CD4-positive, alpha-beta T cell (primary cell): ENCODE data around the gene IQCM. TPM values are rescaled to one million over a fixed set of nuclear protein-coding genes. Genes with fewer than 3 reads are reported as not detected.

Source experiments
- ATAC-seq: fragments of 200-7000 bp; cut with Tn5 transposase; one replicate; pipeline ENCODE4 v1.10.0; 2022; ENCODE audit warnings: mild to moderate bottlenecking; ENCODE audit not compliant: poor library complexity
- CTCF ChIA-PET: fragments of 350-600 bp; sonication (Branson Sonifier 250); formaldehyde crosslinking; loops from one replicate; lab custom pipeline; 2021; ENCODE audit warnings: antibody characterized with exemption, inconsistent platforms; lab: Charles Lee
- POLR2A ChIA-PET: fragments of 350-600 bp; sonication (Branson Sonifier 250); formaldehyde crosslinking; loops from one replicate; lab custom pipeline; 2021; ENCODE audit warnings: antibody characterized with exemption, inconsistent platforms; lab: Charles Lee
- DNase-seq, 14 experiments: peaks; one replicate each; pipeline ENCODE4 v3.0.0-alpha.2; 2013 to 2020; ENCODE audit warnings: mixed read lengths in 2 of 14
- H3K27ac ChIP-seq, 2 donors: one replicate each; pipeline versions ENCODE4 v1.5.1 to v1.7.0; 2013; ENCODE audit warnings: low read length in 2 of 2, low read depth in 1 of 2, mild to moderate bottlenecking in 1 of 2
- H3K27me3 ChIP-seq, 2 experiments: 1 replicate in 1 of 2; 2 replicates in 1 of 2; pipeline versions ENCODE4 v1.6.1 to v1.7.0; 2013; ENCODE audit warnings: low read length in 2 of 2, control low read depth in 1 of 2, mild to moderate bottlenecking in 1 of 2, moderate library complexity in 1 of 2; ENCODE audit not compliant: insufficient read depth in 2 of 2, control insufficient read depth in 1 of 2
- H3K36me3 ChIP-seq: one replicate; pipeline ENCODE4 v1.6.1; 2013; ENCODE audit warnings: low read length, control low read depth; ENCODE audit not compliant: insufficient read depth
- H3K4me1 ChIP-seq: one replicate; pipeline ENCODE4 v1.6.1; 2013; ENCODE audit warnings: low read length, control low read depth; ENCODE audit not compliant: insufficient read depth
- H3K4me3 ChIP-seq: one replicate; pipeline ENCODE4 v1.5.1; 2013; ENCODE audit warnings: mild to moderate bottlenecking, low read length, moderate library complexity
- H3K9me3 ChIP-seq, 2 experiments: 1 replicate in 1 of 2; 2 replicates in 1 of 2; pipeline versions ENCODE4 v1.6.1 to v1.7.0; 2013; ENCODE audit warnings: low read length in 2 of 2, mild to moderate bottlenecking in 2 of 2, control low read depth in 1 of 2, moderate library complexity in 1 of 2; ENCODE audit not compliant: control insufficient read depth in 1 of 2, insufficient read depth in 1 of 2
- H3K27ac Mint-ChIP-seq: one replicate; pipeline ENCODE4 v1.8.0; 2020; ENCODE audit warnings: mixed read lengths
- H3K27me3 Mint-ChIP-seq: one replicate; pipeline ENCODE4 v1.8.0; 2021; ENCODE audit warnings: mixed read lengths
- H3K36me3 Mint-ChIP-seq: one replicate; pipeline ENCODE4 v1.8.0; 2021; ENCODE audit warnings: low read depth, mixed read lengths
- H3K4me1 Mint-ChIP-seq: one replicate; pipeline ENCODE4 v1.8.0; 2021; ENCODE audit warnings: low read depth, mixed read lengths
- H3K4me3 Mint-ChIP-seq: one replicate; pipeline ENCODE4 v1.8.0; 2020; ENCODE audit warnings: mild to moderate bottlenecking, mixed read lengths
- H3K9me3 Mint-ChIP-seq: one replicate; pipeline ENCODE4 v1.8.0; 2020; ENCODE audit warnings: mixed read lengths
- intact Hi-C, 2 experiments: fragments of 100-400 bp; cut with DNase I in 1 of 2; cut with micrococcal nuclease in 1 of 2; formaldehyde crosslinking; loops; one replicate each; pipeline versions ENCODE4 v1.15.1 to v1.9.0; 2023 to 2025; cut with DNase I, micrococcal nuclease
- total RNA-seq, 174 experiments: library from RNA in 2 of 174; stranded (reverse) in 2 of 174; gene quantifications; one replicate each; pipeline ENCODE4 v1.2.3 and lab custom pipeline; 2021 to 2026
- TF ChIP-seq, protein P1 (sequence below): fragments of 200-600 bp; IDR thresholded peaks from one replicate; pipeline ENCODE4 v1.8.0; 2022; ENCODE audit warnings: antibody characterized with exemption, mild to moderate bottlenecking

Gene IQCM
- total RNA-seq, 2 experiments from 2014 or later: not detected

DNA sequence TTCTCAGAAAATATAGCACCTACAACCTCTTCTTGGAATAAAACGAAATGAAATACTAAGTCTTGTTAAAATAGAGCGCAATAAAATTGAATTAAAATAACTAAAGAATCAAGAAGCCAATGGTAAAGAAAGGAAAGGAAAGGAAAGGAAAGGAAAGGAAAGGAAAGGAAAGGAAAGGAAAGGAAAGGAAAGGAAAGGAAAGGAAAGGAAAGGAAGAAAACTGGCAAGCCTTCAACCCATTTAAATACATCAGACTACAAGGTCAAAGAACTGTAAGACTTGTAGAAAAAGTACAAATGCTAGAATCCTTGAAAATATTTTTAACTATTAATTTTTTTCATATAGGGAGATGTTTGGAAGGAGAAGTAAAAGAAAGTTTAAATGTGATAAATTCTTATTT is 372.1 kb downstream of the IQCM start:
- H3K4me1 Mint-ChIP-seq: no peaks in the 10 kb centered on the region
- POLR2A ChIA-PET: no interaction called here
- Histone ChIP-seq H3K4me3 (no peak overlapping the region), H3K27me3 (no peaks in the 10 kb centered on the region), H3K4me1 (no peaks in the 10 kb centered on the region), H3K36me3 (no peaks in the 10 kb centered on the region), H3K27ac (no peak overlapping the region), H3K9me3 (no peaks in the 10 kb centered on the region)
- H3K36me3 Mint-ChIP-seq: no peaks in the 10 kb centered on the region
- H3K4me3 Mint-ChIP-seq: no peak overlapping the region
- CTCF ChIA-PET: no interaction called here
- H3K27me3 Mint-ChIP-seq: no peaks in the 10 kb centered on the region
- H3K27ac Mint-ChIP-seq: no peak overlapping the region
- ATAC-seq (no peak), DNase-seq (no peak)
- TF ChIP-seq, protein P1, sequence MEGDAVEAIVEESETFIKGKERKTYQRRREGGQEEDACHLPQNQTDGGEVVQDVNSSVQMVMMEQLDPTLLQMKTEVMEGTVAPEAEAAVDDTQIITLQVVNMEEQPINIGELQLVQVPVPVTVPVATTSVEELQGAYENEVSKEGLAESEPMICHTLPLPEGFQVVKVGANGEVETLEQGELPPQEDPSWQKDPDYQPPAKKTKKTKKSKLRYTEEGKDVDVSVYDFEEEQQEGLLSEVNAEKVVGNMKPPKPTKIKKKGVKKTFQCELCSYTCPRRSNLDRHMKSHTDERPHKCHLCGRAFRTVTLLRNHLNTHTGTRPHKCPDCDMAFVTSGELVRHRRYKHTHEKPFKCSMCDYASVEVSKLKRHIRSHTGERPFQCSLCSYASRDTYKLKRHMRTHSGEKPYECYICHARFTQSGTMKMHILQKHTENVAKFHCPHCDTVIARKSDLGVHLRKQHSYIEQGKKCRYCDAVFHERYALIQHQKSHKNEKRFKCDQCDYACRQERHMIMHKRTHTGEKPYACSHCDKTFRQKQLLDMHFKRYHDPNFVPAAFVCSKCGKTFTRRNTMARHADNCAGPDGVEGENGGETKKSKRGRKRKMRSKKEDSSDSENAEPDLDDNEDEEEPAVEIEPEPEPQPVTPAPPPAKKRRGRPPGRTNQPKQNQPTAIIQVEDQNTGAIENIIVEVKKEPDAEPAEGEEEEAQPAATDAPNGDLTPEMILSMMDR: no peak
- no peaks in the 10 kb centered on the region for H3K9me3 Mint-ChIP-seq
- intact Hi-C loops: no loop called here

DNA sequence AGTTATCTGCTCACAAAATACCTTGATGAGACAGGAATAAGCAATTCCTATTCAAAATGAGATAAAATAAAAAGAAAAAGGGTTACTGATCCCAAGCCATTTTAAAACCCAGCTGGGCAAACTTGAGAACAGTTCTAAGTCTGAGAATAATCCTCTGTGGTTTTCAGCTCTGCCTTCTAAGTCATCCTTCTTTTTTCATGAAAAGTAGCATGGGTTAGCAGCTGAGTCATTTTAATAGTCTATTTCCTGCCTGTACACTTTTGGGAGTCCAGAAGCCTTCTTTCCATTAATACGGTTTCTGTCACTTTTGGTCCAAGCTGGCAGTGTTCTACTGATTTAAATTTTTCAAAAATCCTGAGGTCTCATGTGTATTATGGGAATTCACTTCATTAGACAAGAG is 374.3 kb downstream of the IQCM start:
- POLR2A ChIA-PET: no interaction called here
- Mint-ChIP-seq H3K9me3 (no peaks in the 10 kb centered on the region), H3K27me3 (no peaks in the 10 kb centered on the region), H3K4me3 (no peak overlapping the region), H3K27ac (no peak overlapping the region), H3K36me3 (no peaks in the 10 kb centered on the region), H3K4me1 (no peaks in the 10 kb centered on the region)
- ATAC-seq (no peak), DNase-seq (no peak)
- no peaks in the 10 kb centered on the region for H3K4me1 ChIP-seq
- H3K9me3 ChIP-seq: no peaks in the 10 kb centered on the region
- H3K4me3 ChIP-seq: no peak overlapping the region
- TF ChIP-seq, protein P1: no peak
- no peaks in the 10 kb centered on the region for H3K27me3 ChIP-seq
- H3K36me3 ChIP-seq: no peaks in the 10 kb centered on the region
- no peak overlapping the region for H3K27ac ChIP-seq
- CTCF ChIA-PET: no interaction called here
- intact Hi-C loops: no loop called here

DNA sequence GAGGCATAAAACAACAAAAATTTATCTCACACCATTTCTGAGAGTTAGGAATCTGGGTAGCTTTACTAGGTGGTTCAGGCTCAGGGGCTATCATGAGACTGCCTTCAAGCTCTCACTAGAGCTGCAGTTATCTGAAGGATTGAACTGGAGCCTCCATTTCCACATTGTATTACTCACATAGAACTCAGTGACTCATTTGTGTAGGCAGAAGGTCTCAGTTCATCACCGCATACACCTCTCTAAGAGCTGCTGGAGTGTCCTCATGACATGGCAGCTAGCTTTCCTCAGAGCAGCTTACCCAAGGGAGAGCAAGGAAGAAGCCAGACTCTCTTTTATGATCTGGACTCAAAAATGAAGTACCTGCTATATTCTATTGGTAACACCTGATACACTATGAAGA is 389.2 kb downstream of the IQCM start:
- no peaks in the 10 kb centered on the region for H3K4me1 ChIP-seq
- H3K4me3 Mint-ChIP-seq: no peak overlapping the region
- no peaks in the 10 kb centered on the region for H3K27me3 Mint-ChIP-seq
- POLR2A ChIA-PET: no interaction called here
- intact Hi-C loops: no loop called here
- no peak overlapping the region for H3K27ac ChIP-seq
- H3K9me3 Mint-ChIP-seq: peaks cover 2% of the 10 kb centered on the region
- H3K4me1 Mint-ChIP-seq: no peaks in the 10 kb centered on the region
- TF ChIP-seq, protein P1: no peak
- H3K9me3 ChIP-seq: no peaks in the 10 kb centered on the region
- no peak overlapping the region for H3K4me3 ChIP-seq
- H3K27me3 ChIP-seq: no peaks in the 10 kb centered on the region
- no peak for DNase-seq
- no peaks in the 10 kb centered on the region for H3K36me3 ChIP-seq
- no peak overlapping the region for H3K27ac Mint-ChIP-seq
- CTCF ChIA-PET: no interaction called here
- H3K36me3 Mint-ChIP-seq: no peaks in the 10 kb centered on the region
- ATAC-seq: no peak
